Neural cell (in vitro differentiated cells): ENCODE results near the gene NEURL4. TPM values are rescaled to one million over a fixed set of nuclear protein-coding genes. Genes with fewer than 3 reads are reported as not detected.
"Not testable (repeated sequence)": the region's sequence is repeated elsewhere in the genome, so short reads cannot be mapped to it uniquely, and the experiment has no call there.

Experiments
- H2AFZ ChIP-seq: fragments of 200-600, 300-800 bp; sonication (generic), shearing (Covaris generic); 2 replicates; pipeline ENCODE4 v1.6.0; 2014; ENCODE audit warnings: low read depth, mild to moderate bottlenecking, antibody characterized with exemption, low read length, moderate library complexity
- H3F3A ChIP-seq: fragments of 200-600 bp; shearing (Covaris generic); 2 replicates; pipeline ENCODE4 v1.6.1; 2016; ENCODE audit warnings: mild to moderate bottlenecking, moderate library complexity, mixed read lengths, antibody characterized with exemption, low read length; ENCODE audit not compliant: insufficient read depth, poor library complexity, severe bottlenecking
- H3K27ac ChIP-seq: fragments of 200-600, 300-800 bp; sonication (generic), shearing (Covaris generic); 2 replicates; pipeline ENCODE4 v1.5.1; 2014; ENCODE audit warnings: mild to moderate bottlenecking, low read length, moderate library complexity
- H3K27me3 ChIP-seq: fragments of 300-800, 200-600 bp; sonication (generic), shearing (Covaris generic); 2 replicates; pipeline ENCODE4 v1.6.0; 2014; ENCODE audit warnings: mild to moderate bottlenecking, low read depth, low read length, moderate library complexity; ENCODE audit not compliant: insufficient read depth
- H3K36me3 ChIP-seq: fragments of 300-800, 200-600 bp; sonication (generic), shearing (Covaris generic); 2 replicates; pipeline ENCODE4 v1.5.1; 2014; ENCODE audit warnings: mild to moderate bottlenecking, antibody characterized with exemption, low read length, moderate library complexity; ENCODE audit not compliant: insufficient read depth
- H3K4me2 ChIP-seq: fragments of 300-800, 200-600 bp; sonication (generic), shearing (Covaris generic); 2 replicates; pipeline ENCODE4 v1.6.0; 2014; ENCODE audit warnings: mild to moderate bottlenecking, low read length
- H3K4me3 ChIP-seq: fragments of 300-800, 200-600 bp; sonication (generic), shearing (Covaris generic); 2 replicates; pipeline ENCODE4 v1.5.1; 2014; ENCODE audit warnings: mild to moderate bottlenecking, low read length, moderate library complexity
- H3K79me2 ChIP-seq: fragments of 200-600 bp; shearing (Covaris generic); replicated peaks from 2 replicates; pipeline ENCODE4 v1.6.0; 2014; ENCODE audit warnings: mild to moderate bottlenecking, low read length, moderate library complexity; ENCODE audit not compliant: insufficient read depth
- H3K9ac ChIP-seq: fragments of 300-800, 200-600 bp; sonication (generic), shearing (Covaris generic); 2 replicates; pipeline ENCODE4 v1.6.1; 2016; ENCODE audit warnings: mild to moderate bottlenecking, low read length, mixed read lengths
- H3K9me2 ChIP-seq: fragments of 200-600 bp; shearing (Covaris generic); 2 replicates; pipeline ENCODE4 v1.6.1; 2016; ENCODE audit warnings: mild to moderate bottlenecking, low read length, mixed read lengths; ENCODE audit not compliant: insufficient read depth
- H3K9me3 ChIP-seq: fragments of 200-600, 300-800 bp; sonication (generic), shearing (Covaris generic); 2 replicates; pipeline ENCODE4 v1.6.1; 2016; ENCODE audit warnings: mild to moderate bottlenecking, mixed run types, low read length, moderate library complexity, mixed read lengths
- H4K20me1 ChIP-seq: fragments of 200-600 bp; shearing (Covaris generic); 2 replicates; pipeline ENCODE4 v1.6.1; 2016; ENCODE audit warnings: mild to moderate bottlenecking, mixed run types; ENCODE audit not compliant: insufficient read depth
- EP300 ChIP-seq: fragments of 450-650 bp; conservative IDR thresholded peaks from 2 replicates; pipeline ENCODE4 v1.6.1; 2014; ENCODE audit warnings: antibody characterized with exemption, mild to moderate bottlenecking, moderate library complexity; ENCODE audit not compliant: poor library complexity, severe bottlenecking
- EZH2 ChIP-seq: fragments of 200-600, 300-800 bp; shearing (Covaris generic), sonication (generic); IDR thresholded peaks from 2 replicates; pipeline ENCODE4 v1.6.1; 2014; ENCODE audit warnings: antibody characterized with exemption, low read length, borderline replicate concordance, mild to moderate bottlenecking; ENCODE audit not compliant: insufficient read depth, poor library complexity, severe bottlenecking
- MXI1 ChIP-seq: fragments of 450-650 bp; conservative IDR thresholded peaks from 2 replicates; pipeline ENCODE4 v1.6.1; 2014; ENCODE audit warnings: antibody characterized with exemption, mild to moderate bottlenecking; ENCODE audit not compliant: poor library complexity, severe bottlenecking
- POLR2AphosphoS5 ChIP-seq: IDR thresholded peaks from 2 replicates; pipeline ENCODE4 v1.6.1; 2012
- RAD21 ChIP-seq: fragments of 450-650 bp; conservative IDR thresholded peaks from 2 replicates; pipeline ENCODE4 v1.6.1; 2014; ENCODE audit warnings: antibody characterized with exemption, mild to moderate bottlenecking, moderate library complexity
- SMC3 ChIP-seq: fragments of 450-650 bp; conservative IDR thresholded peaks from 2 replicates; pipeline ENCODE4 v1.6.1; 2014; ENCODE audit warnings: antibody characterized with exemption, mild to moderate bottlenecking, moderate library complexity; ENCODE audit not compliant: poor library complexity
- TAF1 ChIP-seq: IDR thresholded peaks from 2 replicates; pipeline ENCODE4 v1.6.1; 2012; ENCODE audit warnings: low read depth
- polyA plus RNA-seq: library from polyadenylated mRNA; depleted of rRNA; stranded (reverse); fragments of >200 nt; gene quantifications from 2 replicates; pipeline ENCODE4 v1.2.3, GENCODE V29; 2014
- TF ChIP-seq, protein P1 (sequence below): fragments of 450-650 bp; IDR thresholded peaks from 2 replicates; pipeline ENCODE4 v1.5.1; 2014; ENCODE audit warnings: antibody characterized with exemption, mild to moderate bottlenecking, moderate library complexity; ENCODE audit not compliant: poor library complexity, severe bottlenecking
- TF ChIP-seq, protein P2 (sequence below): IDR thresholded peaks from 2 replicates; pipeline ENCODE4 v1.6.1; 2012; ENCODE audit warnings: borderline replicate concordance

Gene NEURL4
- polyA plus RNA-seq, 1 donor from 2014 or later: 58.4 TPM

DNA sequence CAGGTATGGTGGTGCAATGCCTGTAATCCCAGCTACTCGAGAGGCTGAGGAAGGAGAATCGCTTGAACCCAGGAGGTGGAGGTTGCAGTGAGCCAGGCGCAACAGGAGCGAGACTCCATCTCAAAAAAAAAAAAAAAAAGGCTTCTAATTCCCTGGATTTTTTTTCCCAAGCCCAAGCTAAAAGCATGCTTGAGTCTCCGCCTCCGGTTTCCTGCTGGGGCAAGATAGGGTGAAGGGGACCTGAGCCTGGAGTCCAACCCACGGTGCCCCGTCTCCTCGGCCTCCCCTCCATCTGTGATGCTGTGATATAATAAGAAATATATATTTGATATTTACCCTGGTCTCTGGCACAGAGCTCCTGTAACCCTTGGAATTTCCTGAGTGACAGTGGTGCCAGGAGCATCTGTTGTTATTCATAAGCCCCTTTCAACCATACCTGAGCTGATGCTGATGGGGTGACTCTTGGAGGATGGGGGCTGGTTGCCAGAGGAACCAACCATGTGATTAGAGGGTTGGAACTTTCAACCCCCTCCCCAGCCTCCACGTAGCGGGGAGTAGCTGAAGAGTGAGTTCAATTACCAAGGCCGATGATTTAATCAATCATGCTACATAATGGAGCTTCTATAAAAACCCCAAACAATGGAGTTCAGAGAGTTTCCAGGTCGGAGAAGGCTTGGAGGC lies 38.9 kb upstream of the NEURL4 start:
- no peaks in the 10 kb centered on the region for H3K9me3 ChIP-seq
- no peaks in the 10 kb centered on the region for H4K20me1 ChIP-seq
- no peaks in the 10 kb centered on the region for H3K27me3 ChIP-seq
- H3K79me2 ChIP-seq: no peaks in the 10 kb centered on the region
- no peaks in the 10 kb centered on the region for H3F3A ChIP-seq
- TF ChIP-seq, protein P1, sequence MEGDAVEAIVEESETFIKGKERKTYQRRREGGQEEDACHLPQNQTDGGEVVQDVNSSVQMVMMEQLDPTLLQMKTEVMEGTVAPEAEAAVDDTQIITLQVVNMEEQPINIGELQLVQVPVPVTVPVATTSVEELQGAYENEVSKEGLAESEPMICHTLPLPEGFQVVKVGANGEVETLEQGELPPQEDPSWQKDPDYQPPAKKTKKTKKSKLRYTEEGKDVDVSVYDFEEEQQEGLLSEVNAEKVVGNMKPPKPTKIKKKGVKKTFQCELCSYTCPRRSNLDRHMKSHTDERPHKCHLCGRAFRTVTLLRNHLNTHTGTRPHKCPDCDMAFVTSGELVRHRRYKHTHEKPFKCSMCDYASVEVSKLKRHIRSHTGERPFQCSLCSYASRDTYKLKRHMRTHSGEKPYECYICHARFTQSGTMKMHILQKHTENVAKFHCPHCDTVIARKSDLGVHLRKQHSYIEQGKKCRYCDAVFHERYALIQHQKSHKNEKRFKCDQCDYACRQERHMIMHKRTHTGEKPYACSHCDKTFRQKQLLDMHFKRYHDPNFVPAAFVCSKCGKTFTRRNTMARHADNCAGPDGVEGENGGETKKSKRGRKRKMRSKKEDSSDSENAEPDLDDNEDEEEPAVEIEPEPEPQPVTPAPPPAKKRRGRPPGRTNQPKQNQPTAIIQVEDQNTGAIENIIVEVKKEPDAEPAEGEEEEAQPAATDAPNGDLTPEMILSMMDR: no peak
- TF ChIP-seq EP300 (no peak), RAD21 (no peak), EZH2 (no peak), TAF1 (no peak), SMC3 (no peak), MXI1 (no peak), POLR2AphosphoS5 (no peak)
- TF ChIP-seq, protein P2, sequence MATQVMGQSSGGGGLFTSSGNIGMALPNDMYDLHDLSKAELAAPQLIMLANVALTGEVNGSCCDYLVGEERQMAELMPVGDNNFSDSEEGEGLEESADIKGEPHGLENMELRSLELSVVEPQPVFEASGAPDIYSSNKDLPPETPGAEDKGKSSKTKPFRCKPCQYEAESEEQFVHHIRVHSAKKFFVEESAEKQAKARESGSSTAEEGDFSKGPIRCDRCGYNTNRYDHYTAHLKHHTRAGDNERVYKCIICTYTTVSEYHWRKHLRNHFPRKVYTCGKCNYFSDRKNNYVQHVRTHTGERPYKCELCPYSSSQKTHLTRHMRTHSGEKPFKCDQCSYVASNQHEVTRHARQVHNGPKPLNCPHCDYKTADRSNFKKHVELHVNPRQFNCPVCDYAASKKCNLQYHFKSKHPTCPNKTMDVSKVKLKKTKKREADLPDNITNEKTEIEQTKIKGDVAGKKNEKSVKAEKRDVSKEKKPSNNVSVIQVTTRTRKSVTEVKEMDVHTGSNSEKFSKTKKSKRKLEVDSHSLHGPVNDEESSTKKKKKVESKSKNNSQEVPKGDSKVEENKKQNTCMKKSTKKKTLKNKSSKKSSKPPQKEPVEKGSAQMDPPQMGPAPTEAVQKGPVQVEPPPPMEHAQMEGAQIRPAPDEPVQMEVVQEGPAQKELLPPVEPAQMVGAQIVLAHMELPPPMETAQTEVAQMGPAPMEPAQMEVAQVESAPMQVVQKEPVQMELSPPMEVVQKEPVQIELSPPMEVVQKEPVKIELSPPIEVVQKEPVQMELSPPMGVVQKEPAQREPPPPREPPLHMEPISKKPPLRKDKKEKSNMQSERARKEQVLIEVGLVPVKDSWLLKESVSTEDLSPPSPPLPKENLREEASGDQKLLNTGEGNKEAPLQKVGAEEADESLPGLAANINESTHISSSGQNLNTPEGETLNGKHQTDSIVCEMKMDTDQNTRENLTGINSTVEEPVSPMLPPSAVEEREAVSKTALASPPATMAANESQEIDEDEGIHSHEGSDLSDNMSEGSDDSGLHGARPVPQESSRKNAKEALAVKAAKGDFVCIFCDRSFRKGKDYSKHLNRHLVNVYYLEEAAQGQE: no peak
- no peaks in the 10 kb centered on the region for H3K36me3 ChIP-seq
- no peaks in the 10 kb centered on the region for H3K9me2 ChIP-seq
- no peak overlapping the region for H3K4me2 ChIP-seq
- peak overlapping the region; percentile 0 for H3K4me3 ChIP-seq
- H3K9ac ChIP-seq: no peak overlapping the region
- H3K27ac ChIP-seq: peak overlapping the region; percentile 17
- H2AFZ ChIP-seq: no peak overlapping the region

DNA sequence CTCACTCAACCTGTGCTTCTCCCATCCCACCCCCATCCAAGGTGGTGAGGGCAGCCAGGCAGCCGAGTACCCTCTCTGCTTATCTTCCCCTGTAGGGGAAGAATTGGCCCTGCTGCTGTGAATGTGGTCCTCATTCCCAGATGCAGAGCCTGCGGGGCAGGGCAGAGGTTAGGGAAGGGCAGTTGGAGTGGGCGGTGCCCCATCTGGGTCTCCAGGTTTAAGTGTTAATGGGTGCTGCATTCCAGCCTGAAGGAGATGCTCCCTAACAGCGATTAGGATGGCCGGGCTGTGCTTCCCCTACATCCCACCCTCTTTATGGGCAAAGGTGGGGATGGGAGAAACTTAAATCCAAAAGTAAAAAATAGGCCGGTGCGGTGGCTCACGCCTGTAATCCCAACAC lies 37.9 kb upstream of the NEURL4 start:
- no peaks in the 10 kb centered on the region for H3K9me3 ChIP-seq
- no peaks in the 10 kb centered on the region for H3K27me3 ChIP-seq
- H3K4me2 ChIP-seq: no peak overlapping the region
- no peaks in the 10 kb centered on the region for H3K36me3 ChIP-seq
- no peak overlapping the region for H3K27ac ChIP-seq
- no peak overlapping the region for H3K9ac ChIP-seq
- H3K9me2 ChIP-seq: no peaks in the 10 kb centered on the region
- TF ChIP-seq, protein P2: no peak
- TF ChIP-seq TAF1 (no peak), SMC3 (no peak), EZH2 (no peak), RAD21 (no peak), POLR2AphosphoS5 (no peak), MXI1 (no peak), EP300 (no peak)
- TF ChIP-seq, protein P1: no peak
- H2AFZ ChIP-seq: no peak overlapping the region
- H4K20me1 ChIP-seq: no peaks in the 10 kb centered on the region
- no peaks in the 10 kb centered on the region for H3K79me2 ChIP-seq
- H3F3A ChIP-seq: no peaks in the 10 kb centered on the region
- H3K4me3 ChIP-seq: no peak overlapping the region

DNA sequence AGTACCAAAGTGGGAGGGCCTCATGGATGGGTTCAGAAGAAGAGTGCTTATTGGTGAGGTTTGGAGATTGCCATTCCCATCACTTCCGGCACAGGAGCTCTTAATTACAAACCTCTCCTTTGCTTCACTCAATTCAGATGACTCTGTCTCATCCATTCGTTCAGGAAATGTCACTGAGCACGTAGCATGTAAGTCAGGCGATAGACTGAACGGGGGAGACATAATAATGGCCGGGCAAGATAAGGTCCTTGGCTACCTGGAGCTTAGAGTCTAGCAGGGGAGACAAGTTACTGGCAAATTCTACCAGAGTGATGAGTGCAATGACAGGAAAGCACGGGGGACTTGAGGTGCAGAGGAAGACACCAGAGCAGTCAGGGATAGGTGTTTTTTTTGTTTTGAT lies 36.8 kb upstream of the NEURL4 start:
- not testable (repeated sequence) for H3K9me3 ChIP-seq, H3K9ac ChIP-seq, H3K27ac ChIP-seq, H3K79me2 ChIP-seq, H3K27me3 ChIP-seq, H4K20me1 ChIP-seq, H3K4me3 ChIP-seq, H3F3A ChIP-seq, H3K36me3 ChIP-seq, H3K4me2 ChIP-seq, H2AFZ ChIP-seq, H3K9me2 ChIP-seq
